MM.1S (cell line): ENCODE results near the gene NCOA4.

Experiments used
- EZH2phosphoT487 ChIP-seq: fragments of 300-600 bp; sonication (generic); IDR thresholded peaks from 2 replicates; pipeline ENCODE4 v1.6.1; 2018; ENCODE audit warnings: antibody characterized with exemption, low read length
- TF ChIP-seq, protein P1 (sequence below): fragments of 300-600 bp; sonication (generic); IDR thresholded peaks from 2 replicates; pipeline ENCODE4 v1.5.1; 2016; ENCODE audit warnings: antibody characterized with exemption, low read length, mixed read lengths

DNA sequence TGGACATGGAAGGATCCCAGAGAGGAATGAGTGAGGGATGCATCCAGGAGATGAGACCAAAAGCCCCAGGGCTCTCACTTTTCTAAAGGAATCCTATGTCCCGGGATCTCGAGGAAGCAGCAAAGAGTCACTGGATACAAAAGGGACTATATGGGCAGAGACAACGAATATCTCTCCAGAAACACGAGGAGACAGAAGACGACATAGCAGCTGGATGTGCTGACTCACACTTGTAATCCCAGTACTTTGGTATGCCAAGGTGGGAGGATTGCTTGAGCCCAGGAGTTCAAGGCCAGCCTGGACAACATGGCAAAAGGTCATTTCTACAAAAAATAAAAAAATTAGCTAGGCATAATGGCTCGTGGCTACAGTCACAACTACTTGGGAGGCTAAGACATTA lies 40.3 kb upstream of the NCOA4 start:
- no peak for TF ChIP-seq EZH2phosphoT487
- TF ChIP-seq, protein P1, sequence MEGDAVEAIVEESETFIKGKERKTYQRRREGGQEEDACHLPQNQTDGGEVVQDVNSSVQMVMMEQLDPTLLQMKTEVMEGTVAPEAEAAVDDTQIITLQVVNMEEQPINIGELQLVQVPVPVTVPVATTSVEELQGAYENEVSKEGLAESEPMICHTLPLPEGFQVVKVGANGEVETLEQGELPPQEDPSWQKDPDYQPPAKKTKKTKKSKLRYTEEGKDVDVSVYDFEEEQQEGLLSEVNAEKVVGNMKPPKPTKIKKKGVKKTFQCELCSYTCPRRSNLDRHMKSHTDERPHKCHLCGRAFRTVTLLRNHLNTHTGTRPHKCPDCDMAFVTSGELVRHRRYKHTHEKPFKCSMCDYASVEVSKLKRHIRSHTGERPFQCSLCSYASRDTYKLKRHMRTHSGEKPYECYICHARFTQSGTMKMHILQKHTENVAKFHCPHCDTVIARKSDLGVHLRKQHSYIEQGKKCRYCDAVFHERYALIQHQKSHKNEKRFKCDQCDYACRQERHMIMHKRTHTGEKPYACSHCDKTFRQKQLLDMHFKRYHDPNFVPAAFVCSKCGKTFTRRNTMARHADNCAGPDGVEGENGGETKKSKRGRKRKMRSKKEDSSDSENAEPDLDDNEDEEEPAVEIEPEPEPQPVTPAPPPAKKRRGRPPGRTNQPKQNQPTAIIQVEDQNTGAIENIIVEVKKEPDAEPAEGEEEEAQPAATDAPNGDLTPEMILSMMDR = no peak
